GM21447 (cell line): ENCODE measurements around the gene SLCO2B1.

Source experiments
- ATAC-seq: cut with Tn5 transposase; IDR thresholded peaks from one replicate; pipeline ENCODE4 v1.9.1; 2021; ENCODE audit not compliant: unreplicated experiment

Gene SLCO2B1

GRCh38 chr11:75161506-75162095 lies 10.7 kb downstream of the SLCO2B1 start:
- no peak for ATAC-seq

- no peak for ATAC-seq
Observed at GRCh38 chr11:75162954-75163353, 12.0 kb downstream of the SLCO2B1 start.

- ATAC-seq = no peak
Observed at GRCh38 chr11:75163921-75164849, 13.3 kb downstream of the SLCO2B1 start.

- ATAC-seq = no peak
Observed at GRCh38 chr11:75165721-75166120, 14.8 kb downstream of the SLCO2B1 start.

GRCh38 chr11:75166791-75167190 lies 15.9 kb downstream of the SLCO2B1 start:
- no peak for ATAC-seq

GRCh38 chr11:75167617-75168016 lies 16.7 kb downstream of the SLCO2B1 start:
- ATAC-seq = no peak

- no peak for ATAC-seq
Observed at GRCh38 chr11:75169101-75169885, 18.4 kb downstream of the SLCO2B1 start.

- no peak for ATAC-seq
Observed at GRCh38 chr11:75170516-75171201, 19.8 kb downstream of the SLCO2B1 start.

GRCh38 chr11:75173336-75173735 lies 22.4 kb downstream of the SLCO2B1 start:
- ATAC-seq = no peak

GRCh38 chr11:75174781-75175370 lies 24.0 kb downstream of the SLCO2B1 start:
- ATAC-seq = no peak

- no peak for ATAC-seq
Observed at GRCh38 chr11:75182664-75183063, 31.8 kb downstream of the SLCO2B1 start.

GRCh38 chr11:75184051-75184450 lies 33.1 kb downstream of the SLCO2B1 start:
- no peak for ATAC-seq

- no peak for ATAC-seq
Observed at GRCh38 chr11:75184757-75185425, 34.0 kb downstream of the SLCO2B1 start.

- ATAC-seq = no peak
Observed at GRCh38 chr11:75185866-75186265, 35.0 kb downstream of the SLCO2B1 start.

- ATAC-seq = no peak
Observed at GRCh38 chr11:75186999-75187398, 36.1 kb downstream of the SLCO2B1 start.

- ATAC-seq = no peak
Observed at GRCh38 chr11:75188671-75189070, 37.8 kb downstream of the SLCO2B1 start.

GRCh38 chr11:75189108-75189507 lies 38.2 kb downstream of the SLCO2B1 start:
- no peak for ATAC-seq

- ATAC-seq = no peak
Observed at GRCh38 chr11:75189911-75190310, 39.0 kb downstream of the SLCO2B1 start.

- ATAC-seq = no peak
Observed at GRCh38 chr11:75190652-75191329, 39.9 kb downstream of the SLCO2B1 start.

GRCh38 chr11:75191330-75191717 lies 40.4 kb downstream of the SLCO2B1 start:
- no peak for ATAC-seq
